ENCODE measurements around the gene KPNA2. TPM values are rescaled to one million over a fixed set of nuclear protein-coding genes. Genes with fewer than 3 reads are reported as not detected.
A peak's percentile ranks its signal among the peaks of the same experiment; 100 is the strongest.

Gene KPNA2
- total RNA-seq, 2 experiments from 2014 or later, result 165 to 180 TPM

- TF ChIP-seq, protein P1, sequence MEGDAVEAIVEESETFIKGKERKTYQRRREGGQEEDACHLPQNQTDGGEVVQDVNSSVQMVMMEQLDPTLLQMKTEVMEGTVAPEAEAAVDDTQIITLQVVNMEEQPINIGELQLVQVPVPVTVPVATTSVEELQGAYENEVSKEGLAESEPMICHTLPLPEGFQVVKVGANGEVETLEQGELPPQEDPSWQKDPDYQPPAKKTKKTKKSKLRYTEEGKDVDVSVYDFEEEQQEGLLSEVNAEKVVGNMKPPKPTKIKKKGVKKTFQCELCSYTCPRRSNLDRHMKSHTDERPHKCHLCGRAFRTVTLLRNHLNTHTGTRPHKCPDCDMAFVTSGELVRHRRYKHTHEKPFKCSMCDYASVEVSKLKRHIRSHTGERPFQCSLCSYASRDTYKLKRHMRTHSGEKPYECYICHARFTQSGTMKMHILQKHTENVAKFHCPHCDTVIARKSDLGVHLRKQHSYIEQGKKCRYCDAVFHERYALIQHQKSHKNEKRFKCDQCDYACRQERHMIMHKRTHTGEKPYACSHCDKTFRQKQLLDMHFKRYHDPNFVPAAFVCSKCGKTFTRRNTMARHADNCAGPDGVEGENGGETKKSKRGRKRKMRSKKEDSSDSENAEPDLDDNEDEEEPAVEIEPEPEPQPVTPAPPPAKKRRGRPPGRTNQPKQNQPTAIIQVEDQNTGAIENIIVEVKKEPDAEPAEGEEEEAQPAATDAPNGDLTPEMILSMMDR (IDR thresholded peaks at IDR 0.05), result no peak
- H3K4me3 Mint-ChIP-seq, result no peak overlapping the region
- H3K27ac Mint-ChIP-seq, result no peak overlapping the region
- no peaks in the 10 kb centered on the region for H3K27me3 Mint-ChIP-seq
- H3K4me1 Mint-ChIP-seq (ENCODE audit: low read depth), result peaks cover 15% of the 10 kb centered on the region
- ChIA-PET CTCF (interaction anchor here (1.0 kb wide), 1 partner anchor 22 kb away, joined by 4 read pairs; no protein-coding TSS in a partner anchor), POLR2A (interaction anchor here (0.6 to 1.6 kb wide), 2 partner anchors 39 to 175 kb away, joined by 3 read pairs; no protein-coding TSS in a partner anchor)
- H3K9me3 Mint-ChIP-seq, result no peaks in the 10 kb centered on the region
- no peak for DNase-seq
- peaks cover 30% of the 10 kb centered on the region for H3K36me3 Mint-ChIP-seq (ENCODE audit: low read depth)
- intact Hi-C loops (cut with micrococcal nuclease), result no loop called here
- no peak for ATAC-seq
Measured at GRCh38 chr17:68033636-68034451, 1.7 kb upstream of the KPNA2 start.

DNA sequence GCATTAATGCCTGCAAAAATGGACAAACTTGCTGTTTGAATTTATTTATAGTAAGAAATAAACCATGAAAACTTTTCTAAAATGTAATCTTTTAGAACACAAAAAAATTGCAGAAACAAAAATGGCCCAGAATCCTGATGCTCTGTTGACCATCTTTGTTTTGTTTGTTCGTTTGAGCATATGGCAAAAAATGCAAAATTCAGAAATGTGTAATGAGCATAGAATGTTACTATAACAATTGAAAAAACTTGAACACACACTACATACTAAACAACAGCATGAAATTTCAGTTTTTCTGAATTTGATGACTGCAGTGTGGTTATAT lies 1.1 kb upstream of the KPNA2 start:
- peaks cover 15% of the 10 kb centered on the region for H3K4me1 Mint-ChIP-seq (ENCODE audit: low read depth)
- intact Hi-C loops (cut with micrococcal nuclease), result no loop called here
- no peak overlapping the region for H3K27ac Mint-ChIP-seq
- DNase-seq (no peak), ATAC-seq (no peak)
- peak overlapping the region; percentile 21 for H3K4me3 Mint-ChIP-seq
- ChIA-PET POLR2A (no interaction called here), CTCF (no interaction called here)
- H3K36me3 Mint-ChIP-seq (ENCODE audit: low read depth), result peaks cover 32% of the 10 kb centered on the region
- TF ChIP-seq, protein P1 (IDR thresholded peaks at IDR 0.05), result no peak
- H3K27me3 Mint-ChIP-seq, result no peaks in the 10 kb centered on the region
- H3K9me3 Mint-ChIP-seq, result no peaks in the 10 kb centered on the region

GRCh38 chr17:68035131-68035522 lies 408 bp upstream of the KPNA2 start:
- H3K27me3 Mint-ChIP-seq, result no peaks in the 10 kb centered on the region
- H3K27ac Mint-ChIP-seq, result peak overlapping the region; percentile 96
- intact Hi-C loops (cut with micrococcal nuclease), result no loop called here
- POLR2A ChIA-PET, result interaction anchor here (0.6 to 1.8 kb wide), 2 partner anchors 15 to 40 kb away, joined by 3 to 4 read pairs; no protein-coding TSS in a partner anchor
- CTCF ChIA-PET, result interaction anchor here (0.7 kb wide), 1 partner anchor 795 kb away, joined by 3 read pairs; no protein-coding TSS in a partner anchor
- ATAC-seq (peak; percentile 90), DNase-seq (peak; percentile 95)
- H3K4me3 Mint-ChIP-seq, result peak overlapping the region; percentile 96
- H3K36me3 Mint-ChIP-seq (ENCODE audit: low read depth), result peaks cover 36% of the 10 kb centered on the region
- H3K9me3 Mint-ChIP-seq, result no peaks in the 10 kb centered on the region
- H3K4me1 Mint-ChIP-seq (ENCODE audit: low read depth), result peaks cover 15% of the 10 kb centered on the region
- TF ChIP-seq, protein P1 (IDR thresholded peaks at IDR 0.05), result no peak

DNA sequence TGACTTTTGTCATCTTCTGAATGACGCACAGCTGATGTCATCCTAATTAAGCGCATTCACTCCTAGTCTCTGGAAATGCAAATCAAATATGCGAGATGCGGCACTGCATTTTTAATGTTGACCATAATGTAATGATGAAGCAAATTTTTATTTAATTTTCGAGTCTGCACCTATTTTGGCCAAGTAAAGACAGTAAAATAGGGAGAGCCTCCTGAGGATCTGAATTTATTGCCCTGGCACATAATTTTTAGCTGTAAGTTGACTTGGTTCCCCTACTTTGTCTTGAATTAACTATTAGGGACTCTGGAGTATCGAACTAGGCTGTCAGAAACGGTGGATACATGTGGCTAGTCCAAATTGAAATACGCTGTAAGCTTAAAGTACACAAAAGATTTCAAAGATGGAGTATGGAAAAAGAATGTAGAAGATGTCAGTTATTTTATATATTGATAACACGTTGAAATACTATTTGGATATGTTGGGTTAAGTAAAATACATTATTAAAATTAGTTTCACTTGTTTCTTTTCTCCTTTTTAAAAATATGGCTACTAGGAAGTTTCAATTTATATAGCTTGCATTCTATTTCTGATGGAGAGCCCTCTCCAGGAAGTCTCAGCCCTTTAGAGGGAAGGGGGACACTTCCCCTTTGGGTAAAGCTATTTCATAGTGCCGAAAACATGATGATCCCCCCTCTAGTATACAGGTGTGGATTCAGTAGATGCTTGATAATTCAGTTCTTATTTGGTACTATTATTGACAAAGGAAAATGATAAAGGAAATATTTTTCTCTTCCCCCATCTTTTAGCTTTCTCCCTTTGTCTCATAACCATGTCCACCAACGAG lies 991 bp downstream of the KPNA2 start:
- ChIA-PET CTCF (interaction anchor here (1.1 to 1.6 kb wide), 4 partner anchors 22 to 165 kb away, joined by 3 to 7 read pairs (median 3); no protein-coding TSS in a partner anchor), POLR2A (interaction anchor here (0.6 to 2.5 kb wide), 10 partner anchors 11 to 425 kb away, joined by 3 to 13 read pairs (median 3); no protein-coding TSS in a partner anchor)
- peaks cover 44% of the 10 kb centered on the region for H3K36me3 Mint-ChIP-seq (ENCODE audit: low read depth)
- ATAC-seq (no peak), DNase-seq (no peak)
- peak overlapping the region; percentile 96 for H3K4me3 Mint-ChIP-seq
- no peaks in the 10 kb centered on the region for H3K9me3 Mint-ChIP-seq
- TF ChIP-seq, protein P1 (IDR thresholded peaks at IDR 0.05), result no peak
- peaks cover 15% of the 10 kb centered on the region for H3K4me1 Mint-ChIP-seq (ENCODE audit: low read depth)
- no peaks in the 10 kb centered on the region for H3K27me3 Mint-ChIP-seq
- peak overlapping the region; percentile 96 for H3K27ac Mint-ChIP-seq
- intact Hi-C loops (cut with micrococcal nuclease), result no loop called here

Measured in activated CD8-positive, alpha-beta T cell treated with anti-CD3 and anti-CD28 coated beads for 36 hours (primary cell).